Glomerular visceral epithelial cell (primary cell): ENCODE measurements around the gene CALML6.
"Not testable (repeated sequence)": the region's sequence is repeated elsewhere in the genome, so short reads cannot be mapped to it uniquely, and the experiment has no call there.

Source experiments
- DNase-seq: peaks from one replicate; pipeline ENCODE4 v3.0.0-alpha.2; 2016; ENCODE audit errors: extremely low spot score

The CALML6 gene

DNA sequence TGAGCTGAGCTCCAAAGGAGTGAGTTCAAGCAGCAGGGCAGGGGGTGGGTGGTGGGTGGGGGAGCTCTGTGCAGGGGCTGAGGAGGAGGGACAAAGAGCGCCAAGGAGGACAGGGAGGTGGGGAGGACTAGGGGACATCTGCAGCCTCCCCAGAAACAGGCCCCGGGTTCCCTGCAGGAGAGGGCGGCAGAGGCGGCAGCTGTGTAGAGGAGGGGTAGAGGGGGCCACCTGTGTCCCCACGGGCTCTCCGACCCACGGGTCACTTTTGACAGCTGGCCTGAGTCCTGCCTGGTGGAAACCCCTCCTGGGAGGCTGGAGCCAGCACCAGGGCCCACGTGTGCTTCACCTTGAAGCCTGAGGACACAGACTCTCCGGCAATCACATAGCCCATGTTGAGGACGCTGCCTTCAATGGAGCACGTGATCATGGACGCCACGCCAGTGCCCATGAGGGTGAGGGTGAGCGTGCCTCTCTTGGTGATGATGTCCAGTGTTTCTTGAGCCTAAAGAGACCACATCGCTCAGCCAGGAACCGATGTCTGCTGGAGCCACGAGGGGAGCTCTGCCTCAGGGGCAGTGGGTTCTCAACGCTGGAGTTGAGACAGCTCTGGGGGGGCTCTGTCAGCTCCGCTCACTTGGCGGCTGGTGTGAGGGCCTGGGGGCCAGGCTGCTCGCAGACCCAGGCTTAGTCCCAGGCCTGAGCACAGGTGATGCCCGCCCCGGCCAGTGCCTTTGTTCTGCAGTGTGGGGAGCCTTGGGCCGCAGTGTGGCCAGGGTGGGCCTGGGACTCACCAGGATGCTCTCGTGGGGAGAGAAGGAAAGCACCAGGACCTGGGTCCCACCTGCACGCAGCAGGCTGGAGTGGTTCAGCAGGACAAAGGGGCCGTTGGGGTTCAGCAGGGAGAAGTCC, 10.6 kb downstream of the CALML6 start:
- DNase-seq, result no peak

DNA sequence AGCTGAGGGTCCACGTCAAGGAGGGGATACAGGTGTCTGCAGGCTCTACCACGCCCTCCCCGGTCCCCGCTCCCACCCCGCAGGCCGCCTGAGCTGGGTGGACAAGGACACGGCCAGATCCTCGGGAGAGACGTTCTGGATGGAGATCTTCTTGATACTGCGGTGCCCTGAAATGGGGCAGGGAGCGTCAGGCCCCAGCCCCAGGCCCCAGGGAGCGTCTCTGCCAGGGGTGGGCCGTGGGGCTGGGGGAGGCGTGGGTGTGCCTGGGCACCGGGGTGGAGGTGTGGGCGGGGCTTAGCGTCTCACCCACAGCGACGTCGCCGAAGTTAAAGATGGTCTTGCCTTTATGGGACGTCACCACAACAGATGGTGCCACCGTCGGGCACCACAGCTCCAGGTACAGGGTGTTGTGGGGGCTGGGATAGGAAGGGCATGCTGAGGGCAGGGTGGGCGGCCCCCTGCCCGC, 11.3 kb downstream of the CALML6 start:
- DNase-seq, result no peak

DNA sequence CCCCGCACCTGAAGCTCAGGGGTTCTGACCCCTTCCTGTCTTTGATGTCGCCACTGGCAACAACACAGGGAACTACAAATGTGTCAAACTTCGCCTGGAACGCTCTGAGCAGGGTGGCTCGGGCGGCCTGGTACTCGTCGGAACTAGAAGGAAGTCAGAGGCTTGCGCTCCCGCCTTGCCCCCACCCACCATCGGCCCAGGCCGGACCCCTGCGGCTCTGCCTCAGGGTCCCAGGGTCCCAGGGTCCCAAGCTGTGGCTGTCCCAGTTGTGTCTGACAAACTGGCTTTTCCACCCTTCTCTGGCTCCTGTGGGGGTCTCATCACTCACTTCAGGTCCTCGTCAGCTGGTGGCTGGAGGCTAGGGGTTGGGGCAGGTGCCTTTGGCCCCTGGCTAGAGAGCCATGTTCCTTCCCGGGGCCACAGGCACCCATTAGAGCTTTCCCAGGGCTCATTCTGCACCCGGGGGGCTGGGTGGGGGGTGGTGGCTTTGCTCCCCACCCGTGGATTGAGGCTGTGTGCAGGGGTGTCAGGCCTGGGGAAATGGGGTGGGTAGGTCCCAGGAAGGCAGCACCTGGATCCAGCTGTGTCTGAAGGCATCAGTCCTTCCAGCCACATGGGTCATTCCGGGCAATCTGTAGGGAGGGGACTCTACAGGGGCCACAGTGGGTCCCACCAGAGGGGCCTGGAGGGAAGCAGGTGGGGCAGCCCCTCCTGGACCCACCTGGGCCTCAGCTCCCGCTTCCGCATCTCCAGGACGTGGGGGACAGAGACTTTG, 12.0 kb downstream of the CALML6 start:
- DNase-seq, result no peak

DNA sequence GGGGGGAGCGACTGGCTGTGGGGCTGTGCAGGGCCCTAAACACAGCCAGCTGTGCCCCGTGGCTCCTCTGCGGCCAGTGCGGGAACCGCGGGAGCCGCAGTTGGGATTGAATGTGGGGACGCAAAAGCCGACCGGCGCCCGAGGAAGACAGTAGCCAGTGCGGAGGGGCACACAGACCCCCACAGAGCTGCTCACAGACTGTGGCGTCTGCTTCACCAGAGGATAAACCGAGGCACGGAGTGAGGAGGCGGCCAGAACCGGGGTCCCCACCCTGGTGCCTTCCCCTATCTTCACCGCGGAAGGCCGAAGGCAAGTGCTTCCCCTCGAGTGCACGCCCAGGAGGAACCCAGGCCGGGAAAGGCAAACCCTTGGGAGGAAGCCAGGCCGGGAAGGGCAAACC, 12.7 kb downstream of the CALML6 start:
- no peak for DNase-seq

DNA sequence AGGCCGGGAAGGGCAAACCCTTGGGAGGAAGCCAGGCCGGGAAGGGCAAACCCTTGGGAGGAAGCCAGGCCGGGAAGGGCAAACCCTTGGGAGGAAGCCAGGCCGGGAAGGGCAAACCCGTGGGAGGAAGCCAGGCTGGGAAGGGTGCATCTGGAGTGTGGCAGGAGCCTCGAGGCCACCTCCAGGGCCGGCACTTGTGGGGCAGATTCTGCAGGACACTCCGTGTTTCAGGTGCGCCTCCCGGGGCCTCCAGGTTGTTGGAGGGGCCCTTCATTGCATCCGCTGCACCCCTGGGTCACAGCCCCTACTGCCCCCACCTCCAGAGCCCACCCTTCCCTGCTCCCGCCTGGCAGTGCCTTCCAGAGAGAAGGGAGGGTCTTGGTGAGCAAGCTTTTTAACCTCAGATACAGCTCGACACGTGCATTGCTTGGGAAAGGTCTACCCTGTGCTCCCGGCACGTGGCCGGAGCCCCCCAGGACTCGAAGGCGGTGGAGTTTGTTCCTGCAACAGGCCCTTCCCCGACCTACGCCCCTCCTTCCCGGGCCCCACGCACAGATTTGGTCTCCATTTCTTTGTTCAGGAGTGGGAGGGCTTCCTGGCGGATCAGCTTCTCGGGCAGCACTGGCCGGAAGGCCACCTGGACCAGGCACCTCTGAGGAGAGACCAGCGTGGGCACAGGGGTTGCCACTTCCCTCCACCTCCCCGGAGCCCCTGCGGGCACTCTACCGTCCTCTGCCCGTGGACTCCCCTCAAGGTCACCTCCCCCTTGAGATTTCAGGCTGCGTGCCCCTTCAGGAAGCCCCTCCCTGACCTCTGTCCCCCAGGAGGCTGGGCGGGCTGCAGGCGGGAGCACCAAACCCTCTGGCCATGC, 13.4 kb downstream of the CALML6 start:
- no peak for DNase-seq

DNA sequence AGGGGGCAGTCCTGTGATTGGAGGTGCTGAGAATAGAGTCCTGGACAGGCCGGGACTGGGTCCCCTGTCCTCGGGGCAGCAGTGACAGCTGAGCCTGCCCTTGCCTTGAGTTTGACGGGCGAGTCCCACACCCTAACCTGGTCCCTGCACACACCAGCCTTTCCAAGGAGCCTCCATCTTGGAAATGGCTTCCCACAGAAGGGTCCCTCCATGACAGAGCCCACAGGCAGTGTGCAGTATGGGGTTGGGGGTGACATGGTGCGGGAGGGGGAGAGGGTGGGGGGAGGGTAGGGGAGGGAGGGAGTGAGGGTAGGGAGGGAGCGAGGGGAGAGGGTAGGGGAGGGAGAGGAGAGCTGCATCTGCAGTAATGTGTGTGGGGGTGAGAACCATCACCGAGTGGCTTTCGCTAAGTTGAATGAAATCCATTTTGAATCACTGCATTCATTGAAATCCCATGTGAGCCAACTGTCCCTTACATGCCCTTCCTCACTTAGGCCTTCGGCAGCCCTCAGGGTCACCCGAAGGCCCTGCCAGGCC, 14.1 kb downstream of the CALML6 start:
- no peak for DNase-seq

DNA sequence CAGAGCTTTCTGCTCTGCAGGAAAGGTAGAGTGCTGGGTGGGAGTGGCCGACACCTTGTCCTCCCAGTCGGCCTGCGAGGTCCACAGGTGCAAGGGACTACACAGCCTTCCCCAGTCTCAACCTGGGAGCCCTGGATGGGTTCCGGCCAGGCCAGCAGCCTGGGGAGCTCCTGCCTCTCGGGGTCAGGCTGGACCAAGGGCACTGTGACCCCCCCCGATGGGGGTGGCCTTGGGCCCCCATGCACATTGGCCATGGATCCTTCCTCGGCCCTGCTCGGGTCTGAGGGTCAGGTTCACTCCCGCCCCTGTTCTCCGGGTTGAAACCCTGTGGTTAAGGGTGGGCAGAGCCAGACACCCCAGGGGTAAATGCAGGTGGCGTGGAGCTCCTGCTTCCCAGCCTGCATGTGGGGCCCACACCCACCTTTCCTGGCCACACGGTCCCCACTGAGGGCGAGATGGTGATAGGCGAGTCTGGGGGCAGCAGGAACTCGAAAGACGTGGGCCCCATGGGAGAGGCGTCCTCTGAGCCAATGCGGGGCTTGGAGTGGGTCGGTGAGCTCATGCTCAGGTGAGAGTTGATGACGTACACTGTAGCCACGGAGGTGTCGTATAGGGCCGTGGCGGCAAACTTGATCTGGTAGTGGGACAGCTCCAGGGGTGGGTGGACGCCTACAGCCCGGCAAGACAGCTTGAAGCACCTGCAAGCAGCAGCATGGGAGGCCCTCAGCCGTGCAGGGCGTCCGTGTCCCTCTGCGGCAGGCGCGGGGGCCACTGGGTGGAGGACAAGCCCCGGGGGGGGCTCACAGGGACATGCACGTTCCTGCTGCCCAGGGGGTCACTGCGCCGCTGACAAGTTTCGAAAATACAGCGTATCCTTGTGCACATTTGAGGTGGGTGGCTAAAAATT, 14.8 kb downstream of the CALML6 start:
- no peak for DNase-seq

DNA sequence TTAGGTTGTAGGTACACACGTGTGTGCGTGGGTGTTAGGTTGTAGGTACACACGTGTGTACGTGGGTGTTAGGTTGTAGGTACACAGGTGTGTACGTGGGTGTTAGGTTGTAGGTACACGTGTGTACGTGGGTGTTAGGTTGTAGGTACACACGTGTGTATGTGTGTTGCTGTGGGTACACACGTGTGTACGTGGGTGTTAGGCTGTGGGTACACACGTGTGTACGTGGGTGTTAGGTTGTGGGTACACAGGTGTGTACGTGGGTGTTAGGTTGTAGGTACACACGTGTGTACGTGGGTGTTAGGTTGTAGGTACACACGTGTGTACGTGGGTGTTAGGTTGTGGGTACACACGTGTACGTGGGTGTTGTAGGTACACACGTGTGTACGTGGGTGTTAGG, 19.8 kb downstream of the CALML6 start:
- DNase-seq, result not testable (repeated sequence)

DNA sequence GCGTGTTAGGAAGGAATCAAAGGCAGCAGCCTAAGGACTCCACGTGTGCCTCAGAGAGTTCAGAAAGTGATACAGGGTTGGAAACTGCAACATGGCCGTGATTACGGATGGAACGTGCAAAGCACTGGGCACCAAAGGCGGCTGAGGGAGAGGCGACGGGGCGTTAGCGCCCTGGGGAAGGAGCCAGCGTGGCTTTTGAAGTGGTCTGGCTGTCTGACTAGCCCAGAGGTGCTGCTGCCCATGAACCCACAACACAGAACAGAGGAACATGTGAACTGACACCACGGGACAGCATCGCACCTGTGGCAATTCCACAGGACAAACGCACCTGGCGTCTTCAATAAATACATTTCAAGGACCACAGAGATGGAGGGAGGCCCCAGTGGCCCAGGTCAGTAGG, 22.0 kb downstream of the CALML6 start:
- DNase-seq, result no peak

DNA sequence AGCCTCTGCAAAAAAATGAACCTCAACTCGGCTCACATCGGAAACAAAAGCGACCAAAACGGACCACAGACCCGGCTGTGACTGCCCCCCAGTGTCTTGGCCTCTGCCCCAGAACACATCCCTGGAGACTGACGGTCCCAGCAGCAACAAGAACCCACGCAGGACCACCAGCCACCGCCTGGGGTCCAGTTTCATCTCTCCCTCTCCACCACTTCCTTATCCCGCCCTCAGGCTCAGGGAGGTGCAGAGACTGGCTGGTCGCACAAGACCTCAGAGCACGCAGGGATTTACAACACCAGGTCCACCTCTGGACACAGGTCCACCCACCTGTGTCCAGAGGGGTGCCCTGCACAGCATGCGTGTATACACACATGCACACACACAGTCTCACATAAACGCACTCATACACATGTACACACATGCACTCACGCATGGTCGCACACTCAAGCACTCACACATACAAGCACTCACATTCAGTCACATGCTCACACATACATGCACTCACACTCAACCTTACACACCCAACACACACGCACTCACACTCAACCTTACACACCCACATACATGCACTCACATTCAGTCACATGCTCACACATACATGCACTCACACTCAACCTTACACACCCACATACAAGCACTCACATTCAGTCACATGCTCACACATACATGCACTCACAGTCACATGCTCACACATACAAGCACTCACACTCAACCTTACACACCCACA, 22.7 kb downstream of the CALML6 start:
- DNase-seq, result no peak

DNA sequence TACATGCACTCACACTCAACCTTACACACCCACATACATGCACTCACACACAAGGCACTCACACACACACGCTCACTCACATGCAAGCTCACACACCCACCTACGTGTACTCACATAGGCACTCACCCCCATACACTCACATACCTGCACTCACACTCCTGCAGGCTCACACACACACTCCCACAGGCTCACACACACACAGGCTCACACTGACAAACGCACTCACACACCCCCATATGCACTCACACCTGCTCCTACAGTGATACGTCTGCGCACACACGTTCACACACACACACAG, 23.2 kb downstream of the CALML6 start:
- DNase-seq, result no peak

DNA sequence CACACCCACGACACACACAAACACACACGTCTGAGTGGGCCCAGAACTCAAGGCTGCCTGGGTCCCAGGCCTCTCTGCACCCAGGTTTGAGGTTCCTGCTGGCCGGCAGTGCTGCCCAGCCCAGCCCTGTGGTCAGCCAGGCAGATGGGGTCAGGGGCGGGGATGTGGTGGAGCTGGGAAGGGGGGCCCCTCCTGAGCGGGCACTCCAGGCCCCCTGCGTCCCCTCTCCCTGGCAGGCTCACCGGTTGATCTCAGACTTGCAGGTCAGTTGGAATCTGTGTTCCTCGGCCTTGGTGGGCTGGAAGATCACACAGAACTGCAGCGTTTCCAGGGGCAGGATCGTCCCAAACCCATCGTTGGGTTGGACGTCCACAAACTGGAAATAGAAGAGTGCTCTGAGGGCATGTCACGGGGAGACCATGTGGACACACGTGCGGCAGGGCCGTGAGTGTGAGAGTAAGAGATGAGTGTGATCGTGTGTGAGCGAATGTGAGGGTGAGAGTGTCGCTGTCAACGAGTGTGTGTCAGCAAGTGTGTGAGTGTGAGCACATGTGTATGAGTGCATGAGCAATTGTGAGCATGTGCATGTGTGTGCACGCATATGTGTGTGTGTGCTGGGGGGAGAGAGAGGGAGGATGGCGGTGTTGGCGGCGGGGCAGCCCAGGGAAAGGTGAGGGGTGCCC, 23.7 kb downstream of the CALML6 start:
- DNase-seq, result no peak

DNA sequence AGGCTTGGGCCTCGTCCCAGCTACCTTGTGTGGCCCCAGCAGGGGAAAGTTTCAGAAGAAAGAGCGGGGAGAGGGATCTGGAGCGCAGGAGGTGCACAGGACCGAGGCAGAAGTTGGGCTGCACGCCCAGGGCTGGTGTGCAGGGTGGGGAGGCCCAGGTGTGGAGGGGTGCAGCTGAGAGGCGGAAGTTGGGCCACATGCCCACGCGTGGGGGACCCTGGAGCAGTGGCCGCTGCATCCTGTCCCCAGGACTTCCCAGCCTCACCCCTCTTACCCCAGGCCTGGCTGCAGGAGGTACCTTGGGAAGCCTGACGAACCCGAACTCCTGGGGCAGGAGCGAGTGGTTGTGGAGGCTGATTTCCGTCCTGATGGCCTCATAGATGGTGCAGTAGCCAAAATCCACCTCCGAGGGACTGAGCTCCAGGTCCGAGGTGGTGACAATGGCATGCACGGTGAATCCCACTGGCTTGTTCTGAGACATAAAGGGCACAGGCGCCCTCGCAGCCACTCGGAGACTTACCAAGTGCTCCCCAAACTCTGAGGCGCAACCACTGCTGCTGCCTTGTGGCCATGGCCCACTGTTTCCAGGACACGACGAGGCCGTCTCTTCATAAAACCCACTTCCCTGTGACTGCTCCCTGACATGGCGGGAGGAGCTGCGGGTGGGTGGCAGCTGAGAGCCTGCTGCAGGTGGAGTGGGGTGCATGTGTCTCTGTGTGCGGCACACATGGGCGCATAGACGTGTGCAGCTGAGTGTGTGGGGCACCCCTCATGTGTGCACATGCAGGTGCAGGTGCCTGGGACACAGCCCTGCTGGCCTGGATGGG, 24.4 kb downstream of the CALML6 start:
- DNase-seq, result no peak

DNA sequence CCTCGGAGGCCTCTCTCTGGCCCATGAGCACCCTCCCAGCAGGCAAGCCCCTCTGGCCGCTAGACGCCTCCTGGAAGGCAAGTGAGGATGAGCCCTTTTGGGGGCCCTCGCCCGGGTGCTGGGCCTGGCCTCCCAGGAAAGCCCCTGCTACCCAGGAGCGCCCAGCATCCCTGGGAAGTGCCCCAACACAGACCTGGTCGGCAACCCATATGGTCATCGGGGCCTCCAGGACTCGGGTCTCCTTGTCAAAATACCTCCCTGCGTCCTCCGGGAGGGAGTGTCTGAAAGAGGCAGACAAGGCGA, 25.0 kb downstream of the CALML6 start:
- no peak for DNase-seq

DNA sequence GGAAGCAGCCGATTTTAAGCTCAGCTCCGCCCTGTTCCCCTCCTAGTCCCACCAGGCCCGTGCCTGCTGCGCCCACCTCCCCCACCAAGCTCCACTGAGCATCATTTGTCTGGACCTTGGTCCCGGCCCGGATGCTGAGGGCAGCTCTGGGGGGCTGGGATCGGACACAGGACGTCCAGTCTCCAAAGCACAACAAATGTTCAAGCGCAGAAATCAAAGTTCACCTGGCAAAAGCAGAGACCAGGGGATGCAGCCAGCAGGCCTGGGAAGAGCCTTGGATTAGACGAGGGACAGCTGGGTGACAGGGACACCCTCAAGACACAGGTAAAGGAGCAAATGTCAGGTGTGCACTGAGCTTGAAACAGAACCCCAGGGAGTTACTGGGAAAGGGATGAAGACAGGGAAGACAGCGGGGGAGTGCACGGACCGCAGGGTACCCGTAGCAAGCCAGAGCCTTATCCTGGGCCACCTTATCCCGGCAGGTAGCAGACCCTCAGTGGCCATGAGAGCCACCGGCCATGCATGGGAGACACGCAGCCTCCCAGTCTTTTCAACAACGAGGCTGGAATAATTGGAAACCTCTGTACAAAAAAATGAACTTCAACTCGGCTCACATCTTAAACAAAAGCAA, 26.3 kb downstream of the CALML6 start:
- DNase-seq, result no peak

DNA sequence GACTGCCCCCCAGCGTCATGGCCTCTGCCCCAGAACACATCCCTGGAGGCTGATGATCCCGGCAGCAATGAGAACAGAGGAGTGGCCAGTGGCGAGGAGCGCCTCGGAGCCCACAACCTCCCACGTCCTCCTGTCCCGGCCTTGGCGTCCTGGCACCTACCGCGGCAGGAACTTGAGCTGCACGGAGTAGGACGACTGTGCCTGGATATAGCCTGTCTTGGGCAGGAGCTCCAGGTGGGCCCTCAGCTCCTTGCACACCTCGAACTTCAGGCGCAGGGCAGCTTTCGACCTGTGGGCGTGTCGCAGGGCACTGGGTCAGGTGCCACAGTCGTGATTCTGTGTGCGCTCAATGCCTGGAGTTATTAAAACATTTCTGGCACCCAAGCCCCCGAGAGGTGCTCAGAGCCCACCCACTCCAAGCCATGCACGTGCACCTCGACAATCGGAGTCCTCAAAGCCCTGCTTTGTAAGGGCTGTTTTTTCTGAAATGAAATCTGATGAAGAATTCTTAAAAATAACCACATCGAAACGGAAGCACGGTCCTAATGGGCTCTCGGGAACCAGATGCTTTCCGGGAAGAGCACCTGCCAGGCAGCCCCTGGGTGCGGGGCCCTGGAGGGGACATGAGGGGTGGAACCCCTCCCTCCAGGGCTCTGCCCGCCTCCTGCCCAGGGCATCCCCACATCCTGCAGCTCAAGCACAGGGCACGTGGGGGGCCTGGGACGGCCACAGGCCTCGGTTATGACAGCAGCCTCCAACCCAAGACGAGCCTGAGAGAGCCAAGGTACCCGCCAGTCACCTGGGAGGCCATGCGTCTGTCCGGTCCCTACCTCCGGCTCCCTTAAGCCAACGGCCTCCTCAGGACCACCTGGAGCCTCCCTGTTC, 27.1 kb downstream of the CALML6 start:
- no peak for DNase-seq
